ACC112 (cell line): ENCODE measurements around the gene DR1.
"Not testable (repeated sequence)": the region's sequence is repeated elsewhere in the genome, so short reads cannot be mapped to it uniquely, and the experiment has no call there.

Experiments used
- H2AFZ ChIP-seq: fragments of 200-600 bp; sonication (generic); one replicate; pipeline ENCODE4 v1.6.0; 2017; ENCODE audit warnings: antibody characterized with exemption, low read length; ENCODE audit not compliant: unreplicated experiment
- H3K27ac ChIP-seq: fragments of 200-600 bp; sonication (generic); 2 replicates; pipeline ENCODE4 v1.5.1; 2014; ENCODE audit warnings: low read depth, mild to moderate bottlenecking, antibody characterized with exemption, low read length, moderate library complexity
- H3K27me3 ChIP-seq: fragments of 200-600 bp; sonication (generic); 2 replicates; pipeline ENCODE4 v1.6.1; 2014; ENCODE audit warnings: mild to moderate bottlenecking, antibody characterized with exemption, low read length, moderate library complexity, mixed read lengths; ENCODE audit not compliant: insufficient read depth
- H3K36me3 ChIP-seq: fragments of 200-600 bp; sonication (generic); 2 replicates; pipeline ENCODE4 v1.6.1; 2016; ENCODE audit warnings: mild to moderate bottlenecking, antibody characterized with exemption, low read length, moderate library complexity, mixed read lengths; ENCODE audit not compliant: insufficient read depth
- H3K4me1 ChIP-seq: fragments of 200-600 bp; sonication (generic); one replicate; pipeline ENCODE4 v1.6.1; 2016; ENCODE audit warnings: low read length, mixed read lengths; ENCODE audit not compliant: insufficient read depth, unreplicated experiment, control insufficient read depth
- H3K4me3 ChIP-seq: fragments of 200-600 bp; sonication (generic); 2 replicates; pipeline ENCODE4 v1.5.1; 2014; ENCODE audit warnings: mild to moderate bottlenecking, low read depth, low read length
- H3K79me2 ChIP-seq: fragments of 200-600 bp; sonication (generic); one replicate; pipeline ENCODE4 v1.6.0; 2016; ENCODE audit warnings: low read length; ENCODE audit not compliant: control insufficient read depth, unreplicated experiment, insufficient read depth

The DR1 gene

DNA sequence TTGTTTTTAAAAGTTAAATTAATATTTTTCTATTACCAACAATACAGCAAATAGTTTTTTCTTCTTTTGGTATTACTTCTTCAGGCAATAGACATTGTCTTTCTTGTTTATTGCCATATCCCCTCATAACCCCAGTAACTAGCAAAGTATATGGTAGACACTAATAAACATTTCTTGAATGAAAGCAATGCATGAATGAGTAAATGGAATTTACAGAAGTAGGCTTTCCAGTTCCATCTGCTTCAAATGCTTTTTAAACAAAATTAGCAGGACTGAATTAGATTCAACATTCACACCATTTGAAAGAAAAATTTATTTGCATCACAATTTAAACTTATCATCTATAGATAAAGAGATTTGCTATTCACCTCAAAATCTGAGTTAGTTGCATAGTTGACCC, 5.6 kb upstream of the DR1 start:
- Histone ChIP-seq H3K36me3 (peaks cover 4% of the 10 kb centered on the region; the same call in 1 of the 2 replicates), H3K4me3 (no peak overlapping the region), H2AFZ (no peak overlapping the region), H3K27ac (no peak overlapping the region), H3K79me2 (peaks cover 6% of the 10 kb centered on the region), H3K4me1 (peaks cover 37% of the 10 kb centered on the region), H3K27me3 (no peaks in the 10 kb centered on the region)

DNA sequence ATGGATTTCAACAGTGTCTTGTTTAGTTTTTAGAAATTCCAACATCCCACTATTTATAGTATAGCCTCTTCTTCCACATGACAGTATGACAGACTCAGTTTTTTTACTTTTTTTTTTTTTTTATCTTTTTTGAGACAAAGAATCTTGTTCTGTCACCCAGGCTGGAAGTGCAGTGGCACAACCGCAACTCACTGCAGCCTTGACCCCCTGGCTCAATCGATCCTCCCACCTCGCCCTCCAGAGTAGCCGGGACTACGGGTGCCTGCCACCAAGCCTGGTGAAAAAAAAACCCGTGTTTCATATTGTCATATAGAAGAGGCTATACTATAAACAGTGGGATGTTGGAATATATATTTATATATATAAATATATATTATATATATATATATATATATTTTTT, 1.2 kb upstream of the DR1 start:
- H3K4me3 ChIP-seq, result no peak overlapping the region
- H3K79me2 ChIP-seq, result peaks cover 47% of the 10 kb centered on the region
- H2AFZ ChIP-seq, result no peak overlapping the region
- H3K36me3 ChIP-seq, result no peaks in the 10 kb centered on the region
- no peak overlapping the region for H3K27ac ChIP-seq
- no peaks in the 10 kb centered on the region for H3K27me3 ChIP-seq
- peaks cover 16% of the 10 kb centered on the region for H3K4me1 ChIP-seq

DNA sequence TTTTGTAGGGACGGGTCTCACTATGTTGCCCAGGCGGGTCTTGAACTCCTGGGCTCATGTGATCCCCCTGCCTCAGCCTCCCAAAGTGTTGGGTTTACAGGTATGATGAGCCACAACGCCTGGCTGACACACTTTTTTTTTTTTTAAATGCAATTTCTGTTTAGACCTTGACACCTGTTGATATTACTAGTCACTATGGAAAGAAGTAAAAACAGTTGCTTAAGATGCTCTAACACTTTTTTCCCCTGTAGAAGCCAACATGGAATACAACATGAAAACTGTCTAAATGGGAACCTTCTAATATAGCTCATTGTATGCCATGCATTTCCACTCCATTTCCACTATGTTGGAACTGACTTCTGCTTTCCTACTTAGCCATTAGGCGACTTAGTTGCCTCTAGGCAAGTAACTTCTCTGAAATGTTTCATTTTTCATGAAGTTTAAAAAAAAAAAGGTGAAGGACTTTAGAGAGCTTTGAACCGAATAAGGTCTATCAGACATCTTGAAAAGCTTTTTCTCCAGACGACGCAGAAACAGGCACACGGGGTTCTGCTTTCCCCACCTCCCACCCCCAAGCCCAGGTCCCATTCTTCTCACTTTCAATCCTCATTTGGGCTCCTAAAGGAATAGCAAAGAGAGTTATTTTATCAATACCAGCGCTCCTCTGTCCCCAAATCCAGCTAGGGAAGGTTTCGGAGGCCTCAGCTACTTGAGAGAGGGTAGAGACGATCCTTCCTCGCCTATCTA, 648 bp upstream of the DR1 start:
- Histone ChIP-seq H3K4me3 (peak overlapping the region; percentile 97), H3K36me3 (no peaks in the 10 kb centered on the region), H2AFZ (peak overlapping the region; percentile 76), H3K4me1 (peaks cover 15% of the 10 kb centered on the region), H3K27ac (peak overlapping the region; percentile 91), H3K79me2 (peaks cover 52% of the 10 kb centered on the region), H3K27me3 (no peaks in the 10 kb centered on the region)

DNA sequence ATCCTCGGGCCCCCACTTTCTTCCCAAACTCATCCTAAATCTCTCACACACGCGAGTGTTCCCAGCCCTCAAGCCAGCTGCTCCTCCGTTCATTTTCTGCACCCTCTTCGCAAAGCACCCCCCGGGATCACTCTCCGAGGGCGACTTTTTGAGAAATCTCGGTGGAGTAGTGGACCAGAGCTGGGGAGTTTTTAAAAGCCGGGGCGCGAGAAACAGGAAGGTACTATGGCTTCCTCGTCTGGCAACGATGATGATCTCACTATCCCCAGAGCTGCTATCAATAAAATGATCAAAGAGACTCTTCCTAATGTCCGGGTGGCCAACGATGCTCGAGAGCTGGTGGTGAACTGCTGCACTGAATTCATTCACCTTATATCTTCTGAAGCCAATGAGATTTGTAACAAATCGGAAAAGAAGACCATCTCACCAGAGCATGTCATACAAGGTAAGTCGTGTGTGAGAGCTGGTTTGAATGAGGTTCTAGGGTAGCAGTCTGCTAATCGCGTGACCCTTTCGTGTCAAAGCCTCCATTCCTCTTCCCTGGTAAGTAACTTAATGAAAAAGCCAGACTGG, 800 bp downstream of the DR1 start:
- Histone ChIP-seq H3K36me3 (no peaks in the 10 kb centered on the region), H3K27me3 (no peaks in the 10 kb centered on the region), H3K27ac (peak overlapping the region; percentile 91), H3K4me1 (peaks cover 9% of the 10 kb centered on the region), H3K79me2 (peaks cover 66% of the 10 kb centered on the region), H2AFZ (peak overlapping the region; percentile 76), H3K4me3 (peak overlapping the region; percentile 97)

DNA sequence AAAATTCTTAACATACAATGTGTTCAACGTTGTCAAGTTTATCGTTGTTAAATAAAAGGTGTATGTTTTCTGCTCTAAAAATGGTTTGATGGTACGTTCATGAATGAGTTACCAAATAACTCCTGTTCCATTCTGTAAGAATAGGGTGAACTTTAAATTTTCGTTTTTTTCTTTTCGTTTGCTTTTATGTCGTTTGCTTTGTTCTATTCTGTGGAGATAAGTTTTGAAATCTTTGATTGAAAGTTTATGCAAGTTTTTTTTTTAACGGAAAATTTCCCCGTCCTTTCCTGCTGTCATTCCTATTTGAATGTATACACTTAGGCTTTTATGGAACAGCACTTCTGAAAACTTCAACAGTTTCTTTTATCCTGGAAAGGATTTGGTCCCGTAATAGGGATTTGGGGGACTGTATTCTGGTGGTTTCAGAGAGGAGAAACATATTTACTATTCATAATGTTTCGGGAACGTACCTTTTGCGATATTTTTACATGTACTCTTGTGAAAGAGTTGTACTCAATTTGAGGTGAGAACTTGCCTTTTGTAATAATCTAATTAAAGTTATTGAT, 1.7 kb downstream of the DR1 start:
- H2AFZ ChIP-seq, result no peak overlapping the region
- H3K36me3 ChIP-seq, result no peaks in the 10 kb centered on the region
- H3K4me3 ChIP-seq, result peak overlapping the region; percentile 97
- peak overlapping the region; percentile 91; the same call in 1 of the 2 replicates for H3K27ac ChIP-seq
- peaks cover 9% of the 10 kb centered on the region for H3K4me1 ChIP-seq
- H3K27me3 ChIP-seq, result no peaks in the 10 kb centered on the region
- peaks cover 75% of the 10 kb centered on the region for H3K79me2 ChIP-seq

DNA sequence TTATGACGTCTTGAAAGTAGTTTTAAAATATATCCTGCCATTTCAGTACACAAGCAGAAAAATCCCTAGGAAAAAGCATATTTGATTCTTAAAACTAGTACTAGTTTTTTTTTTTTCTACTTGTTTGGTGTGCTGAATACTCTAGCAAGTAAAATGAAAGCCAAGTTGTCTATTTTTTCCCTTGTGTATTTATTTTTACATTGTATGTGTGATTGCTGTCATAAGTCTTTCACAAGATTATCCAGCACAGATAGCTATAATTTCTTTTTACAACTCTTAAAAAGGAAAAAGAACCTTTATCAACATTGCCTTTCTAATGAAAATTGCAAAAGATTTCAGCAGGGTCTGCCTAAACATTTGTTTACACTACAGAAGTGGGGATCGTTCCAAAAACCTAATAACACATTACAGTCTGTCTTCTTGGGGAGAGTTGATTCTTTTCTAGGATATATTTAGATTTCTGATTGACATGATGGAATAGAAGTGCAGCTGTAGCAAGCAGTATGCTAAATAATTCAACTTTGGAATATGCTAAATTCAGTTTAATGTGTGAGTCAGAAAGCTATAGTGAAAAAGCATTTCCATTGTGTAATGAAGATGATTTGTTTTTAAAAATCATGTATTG, 2.5 kb downstream of the DR1 start:
- Histone ChIP-seq H3K4me3 (peak overlapping the region; percentile 97), H3K79me2 (peaks cover 83% of the 10 kb centered on the region), H3K27ac (no peak overlapping the region), H3K4me1 (peaks cover 16% of the 10 kb centered on the region), H3K27me3 (no peaks in the 10 kb centered on the region), H3K36me3 (no peaks in the 10 kb centered on the region), H2AFZ (no peak overlapping the region)

DNA sequence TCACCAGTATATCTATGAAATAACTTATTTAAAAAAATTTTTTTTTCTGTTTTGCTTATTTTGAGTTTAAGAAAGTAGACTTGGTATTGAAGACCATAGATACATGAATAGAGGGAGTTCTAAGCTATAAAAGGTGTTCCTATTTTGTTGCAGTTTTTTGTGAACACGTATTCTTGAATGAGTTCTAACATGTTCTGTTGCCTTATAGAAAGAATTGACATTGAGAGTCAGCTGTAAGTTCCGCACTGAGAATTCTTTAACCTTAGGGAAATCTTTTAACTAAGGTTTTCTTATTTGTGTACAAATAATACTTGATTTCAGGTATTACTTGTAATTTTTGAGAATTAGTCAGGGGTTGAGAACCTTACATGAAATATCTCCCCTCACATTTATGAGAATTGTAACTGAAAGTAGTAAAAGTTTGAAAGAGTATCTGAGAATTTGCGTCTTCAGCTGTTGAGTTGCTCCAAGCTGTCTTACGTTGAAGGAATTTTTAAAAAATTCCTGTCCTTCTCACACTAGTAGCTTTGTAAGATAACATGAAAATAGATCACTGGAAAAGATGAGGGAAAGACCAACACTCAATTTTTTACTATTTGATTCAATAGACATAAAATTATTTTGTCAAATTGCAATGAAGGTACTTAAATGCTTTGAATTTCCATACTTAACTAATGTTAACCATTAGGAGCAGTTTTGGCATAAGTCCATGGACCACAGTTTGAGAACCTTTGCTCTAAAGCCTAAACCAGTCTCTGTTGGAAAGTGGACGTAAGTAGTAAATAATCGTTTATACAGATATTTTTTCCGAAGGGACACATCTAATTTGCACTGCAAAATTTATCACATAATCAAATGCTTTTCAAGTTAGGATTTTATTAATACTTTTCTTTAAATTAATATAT, 3.8 kb downstream of the DR1 start:
- Histone ChIP-seq H3K27me3 (no peaks in the 10 kb centered on the region), H3K4me1 (peaks cover 21% of the 10 kb centered on the region), H3K79me2 (peaks cover 92% of the 10 kb centered on the region), H3K4me3 (peak overlapping the region; percentile 97), H2AFZ (no peak overlapping the region), H3K27ac (no peak overlapping the region), H3K36me3 (no peaks in the 10 kb centered on the region; the same call in none of the 2 replicates)

DNA sequence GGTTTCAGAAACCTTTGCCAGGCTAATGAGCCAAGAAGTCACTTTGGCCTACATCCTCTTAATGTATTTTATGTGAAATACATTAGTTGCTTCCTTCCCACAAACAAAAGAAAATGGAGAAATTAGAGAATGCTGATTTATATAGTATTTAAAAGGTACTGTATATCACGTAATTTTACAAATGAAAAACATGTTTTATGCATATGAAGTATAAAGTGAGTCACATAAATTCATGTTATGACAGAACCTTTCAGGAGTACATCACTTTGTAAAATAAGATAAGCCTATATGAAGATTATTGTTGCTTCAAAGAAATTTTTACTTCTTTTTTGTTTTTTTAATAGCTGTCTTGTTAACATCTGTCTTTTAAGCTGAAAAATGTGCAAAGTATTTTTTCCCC, 4.6 kb downstream of the DR1 start:
- Histone ChIP-seq H3K4me3 (peak overlapping the region; percentile 97), H3K27ac (no peak overlapping the region), H3K79me2 (peaks cover 96% of the 10 kb centered on the region), H3K36me3 (peaks cover 3% of the 10 kb centered on the region), H3K4me1 (peaks cover 21% of the 10 kb centered on the region), H3K27me3 (no peaks in the 10 kb centered on the region), H2AFZ (no peak overlapping the region)

DNA sequence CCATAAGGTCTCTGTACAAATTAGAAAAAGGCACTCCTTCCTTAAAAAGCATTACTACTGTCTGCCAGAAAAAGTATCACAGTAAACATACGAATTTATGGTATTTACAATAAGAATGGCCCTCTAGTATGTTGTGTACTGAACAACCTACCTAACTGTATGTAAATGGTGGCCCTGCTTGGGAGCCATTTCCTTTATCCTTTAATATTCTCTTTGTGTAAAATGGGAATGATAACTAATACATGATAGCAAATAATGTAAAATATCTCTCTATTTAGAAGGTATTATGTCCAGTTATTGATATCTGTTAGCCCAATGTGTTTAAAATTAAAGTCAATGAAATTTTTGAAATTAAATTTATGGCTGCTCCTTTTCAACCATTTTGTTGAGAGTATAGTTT, 5.2 kb downstream of the DR1 start:
- no peak overlapping the region; the same call in 1 of the 2 replicates for H3K4me3 ChIP-seq
- H3K27ac ChIP-seq, result no peak overlapping the region
- peaks cover 21% of the 10 kb centered on the region for H3K4me1 ChIP-seq
- no peak overlapping the region for H2AFZ ChIP-seq
- H3K79me2 ChIP-seq, result peaks cover 96% of the 10 kb centered on the region
- peaks cover 7% of the 10 kb centered on the region for H3K36me3 ChIP-seq
- H3K27me3 ChIP-seq, result no peaks in the 10 kb centered on the region

DNA sequence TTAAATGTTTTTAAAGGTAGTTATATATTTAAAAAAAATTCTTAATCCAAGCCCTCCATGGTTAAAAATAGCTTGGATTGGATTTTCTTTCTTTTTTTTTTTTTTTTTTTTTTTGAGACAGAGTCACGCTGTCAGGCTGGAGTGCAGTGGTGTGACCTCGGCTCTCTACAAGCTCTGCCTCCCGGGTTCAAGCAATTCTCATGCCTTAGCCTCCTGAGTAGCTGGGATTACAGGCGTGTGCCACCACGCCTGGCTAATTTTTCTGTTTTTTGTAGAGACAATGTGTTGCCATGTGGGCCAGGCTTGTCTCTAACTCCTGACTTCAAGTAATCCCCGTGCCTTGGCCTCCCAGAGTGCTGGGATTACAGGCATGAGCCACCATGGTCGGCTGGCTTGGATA, 5.6 kb downstream of the DR1 start:
- H3K4me1 ChIP-seq, result peaks cover 21% of the 10 kb centered on the region
- H3K27ac ChIP-seq, result not testable (repeated sequence)
- peaks cover 12% of the 10 kb centered on the region for H3K36me3 ChIP-seq

More for the DNA sequence above, 5.6 kb downstream of the DR1 start:
- H3K79me2 ChIP-seq, result peaks cover 94% of the 10 kb centered on the region
- not testable (repeated sequence) for H3K27me3 ChIP-seq, H3K4me3 ChIP-seq, H2AFZ ChIP-seq
